GM21529 (cell line): ENCODE measurements around the gene PTPRG.

Experiments
- ATAC-seq: cut with Tn5 transposase; IDR thresholded peaks from one replicate; pipeline ENCODE4 v1.9.1; 2021; ENCODE audit not compliant: unreplicated experiment

PTPRG gene

GRCh38 chr3:61944726-61945125 lies 383.4 kb downstream of the PTPRG start:
- ATAC-seq: no peak

- no peak for ATAC-seq
These were observed 384.3 kb downstream of the PTPRG start for GRCh38 chr3:61945657-61946056.

GRCh38 chr3:61946570-61947324 lies 385.4 kb downstream of the PTPRG start:
- ATAC-seq: no peak

- ATAC-seq: no peak
These were observed 386.1 kb downstream of the PTPRG start for GRCh38 chr3:61947456-61947855.

GRCh38 chr3:61948699-61949305 lies 387.4 kb downstream of the PTPRG start:
- ATAC-seq: no peak

GRCh38 chr3:61954097-61954540 lies 392.7 kb downstream of the PTPRG start:
- no peak for ATAC-seq

GRCh38 chr3:61955483-61955882 lies 394.1 kb downstream of the PTPRG start:
- no peak for ATAC-seq

- no peak for ATAC-seq
These were observed 394.9 kb downstream of the PTPRG start for GRCh38 chr3:61956236-61956635.

GRCh38 chr3:61957259-61957658 lies 395.9 kb downstream of the PTPRG start:
- ATAC-seq: no peak

GRCh38 chr3:61960976-61961375 lies 399.6 kb downstream of the PTPRG start:
- no peak for ATAC-seq

GRCh38 chr3:61961900-61962299 lies 400.5 kb downstream of the PTPRG start:
- no peak for ATAC-seq

GRCh38 chr3:61964566-61964965 lies 403.2 kb downstream of the PTPRG start:
- no peak for ATAC-seq

GRCh38 chr3:61965770-61966131 lies 404.4 kb downstream of the PTPRG start:
- no peak for ATAC-seq

- ATAC-seq: no peak
These were observed 404.8 kb downstream of the PTPRG start for GRCh38 chr3:61966200-61966599.

GRCh38 chr3:61967019-61967418 lies 405.6 kb downstream of the PTPRG start:
- ATAC-seq: no peak

GRCh38 chr3:61967937-61968336 lies 406.6 kb downstream of the PTPRG start:
- ATAC-seq: no peak

- ATAC-seq: no peak
These were observed 413.3 kb downstream of the PTPRG start for GRCh38 chr3:61974662-61975061.

GRCh38 chr3:61975199-61975598 lies 413.8 kb downstream of the PTPRG start:
- ATAC-seq: no peak

GRCh38 chr3:61975936-61976335 lies 414.6 kb downstream of the PTPRG start:
- ATAC-seq: no peak

- no peak for ATAC-seq
These were observed 417.4 kb downstream of the PTPRG start for GRCh38 chr3:61978460-61979419.

- ATAC-seq: no peak
These were observed 418.3 kb downstream of the PTPRG start for GRCh38 chr3:61979638-61980037.

GRCh38 chr3:61980041-61980440 lies 418.7 kb downstream of the PTPRG start:
- ATAC-seq: no peak
